Subcutaneous adipose tissue (tissue), 4 donors: ENCODE data around the gene NHERF2. TPM values are rescaled to one million over a fixed set of nuclear protein-coding genes. Genes with fewer than 3 reads are reported as not detected.

Experiments used
- total RNA-seq, 4 donors: library from RNA; depleted of rRNA; stranded (reverse); fragments of >200 nt; gene quantifications; one replicate each; pipeline ENCODE4 v1.1.0, GENCODE V29; 2016
- TF ChIP-seq, protein P1 (sequence below): fragments of 450-650 bp; IDR thresholded peaks from one replicate; pipeline ENCODE4 v1.5.1; 2016; ENCODE audit warnings: low read depth, mild to moderate bottlenecking, control low read depth, antibody characterized with exemption, moderate library complexity

NHERF2 gene
- total RNA-seq, 4 donors from 2014 or later, result 15.1 to 140 (median 48.9) TPM

DNA sequence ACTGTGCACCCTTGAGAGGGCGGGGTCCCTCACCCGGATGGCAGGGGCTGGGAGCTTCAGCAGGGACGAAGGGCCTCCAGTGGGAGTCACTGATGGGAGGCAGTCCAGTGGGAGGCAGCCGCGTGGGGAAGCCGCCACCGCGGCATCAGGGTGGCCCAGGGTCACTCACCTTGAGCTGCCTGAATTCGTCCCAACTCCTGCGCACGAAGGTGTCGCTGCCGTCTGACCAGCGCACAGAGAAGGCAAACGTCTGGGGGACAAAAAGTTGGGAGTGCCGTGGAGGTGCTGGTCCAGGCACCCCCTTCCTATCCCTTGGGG lies 46.0 kb upstream of the NHERF2 start:
- TF ChIP-seq, protein P1, sequence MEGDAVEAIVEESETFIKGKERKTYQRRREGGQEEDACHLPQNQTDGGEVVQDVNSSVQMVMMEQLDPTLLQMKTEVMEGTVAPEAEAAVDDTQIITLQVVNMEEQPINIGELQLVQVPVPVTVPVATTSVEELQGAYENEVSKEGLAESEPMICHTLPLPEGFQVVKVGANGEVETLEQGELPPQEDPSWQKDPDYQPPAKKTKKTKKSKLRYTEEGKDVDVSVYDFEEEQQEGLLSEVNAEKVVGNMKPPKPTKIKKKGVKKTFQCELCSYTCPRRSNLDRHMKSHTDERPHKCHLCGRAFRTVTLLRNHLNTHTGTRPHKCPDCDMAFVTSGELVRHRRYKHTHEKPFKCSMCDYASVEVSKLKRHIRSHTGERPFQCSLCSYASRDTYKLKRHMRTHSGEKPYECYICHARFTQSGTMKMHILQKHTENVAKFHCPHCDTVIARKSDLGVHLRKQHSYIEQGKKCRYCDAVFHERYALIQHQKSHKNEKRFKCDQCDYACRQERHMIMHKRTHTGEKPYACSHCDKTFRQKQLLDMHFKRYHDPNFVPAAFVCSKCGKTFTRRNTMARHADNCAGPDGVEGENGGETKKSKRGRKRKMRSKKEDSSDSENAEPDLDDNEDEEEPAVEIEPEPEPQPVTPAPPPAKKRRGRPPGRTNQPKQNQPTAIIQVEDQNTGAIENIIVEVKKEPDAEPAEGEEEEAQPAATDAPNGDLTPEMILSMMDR, result no peak

DNA sequence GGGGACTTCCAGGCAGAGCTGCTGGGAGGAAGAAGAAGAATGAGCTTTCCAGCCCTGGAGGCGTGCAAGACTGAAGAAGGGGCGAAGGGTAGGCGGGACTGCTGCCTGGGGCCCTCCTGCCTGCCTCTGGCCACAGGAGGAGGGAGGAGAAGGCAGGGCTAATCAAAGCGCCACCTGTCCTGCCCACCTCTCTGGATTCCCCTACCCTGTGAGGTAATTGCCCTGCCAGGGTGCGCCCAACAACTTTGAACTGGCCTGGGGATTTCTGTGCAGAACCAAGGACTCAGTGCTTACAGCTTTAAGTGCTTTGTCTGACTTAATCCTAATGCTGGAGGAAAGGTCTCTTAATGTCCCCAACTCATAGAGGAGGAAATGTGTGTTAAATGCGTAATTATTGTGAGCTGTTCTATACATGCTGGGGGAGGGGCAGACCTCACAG lies 45.3 kb upstream of the NHERF2 start, which contains the start of gene NOXO1:
Gene NOXO1 (minus strand): TSS at position 72 of the 439 bp plus-strand sequence. CDS start 290 bp downstream, outside the sequence.
- TF ChIP-seq, protein P1, result no peak

DNA sequence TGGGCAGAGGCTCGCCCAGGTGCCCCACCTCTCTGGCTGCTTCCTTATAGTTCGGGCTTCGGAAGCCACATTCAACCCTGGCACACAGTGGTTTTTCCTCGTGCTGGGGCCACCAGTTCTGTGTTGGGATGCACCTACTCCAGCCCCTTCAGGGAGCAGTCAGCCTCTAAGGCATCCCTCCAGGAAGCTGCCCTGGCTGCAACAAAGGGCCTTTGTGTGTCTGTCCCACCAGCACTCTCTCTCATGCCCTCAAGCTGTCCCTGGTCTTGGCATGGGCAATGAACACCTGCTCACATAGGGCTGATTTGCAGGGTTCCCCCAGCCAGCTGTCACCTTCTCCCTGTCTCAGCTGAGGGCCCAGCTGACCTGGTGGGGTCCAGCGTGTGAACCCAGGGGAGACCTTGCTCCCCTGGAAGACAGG lies 44.7 kb upstream of the NHERF2 start:
- TF ChIP-seq, protein P1, result no peak

DNA sequence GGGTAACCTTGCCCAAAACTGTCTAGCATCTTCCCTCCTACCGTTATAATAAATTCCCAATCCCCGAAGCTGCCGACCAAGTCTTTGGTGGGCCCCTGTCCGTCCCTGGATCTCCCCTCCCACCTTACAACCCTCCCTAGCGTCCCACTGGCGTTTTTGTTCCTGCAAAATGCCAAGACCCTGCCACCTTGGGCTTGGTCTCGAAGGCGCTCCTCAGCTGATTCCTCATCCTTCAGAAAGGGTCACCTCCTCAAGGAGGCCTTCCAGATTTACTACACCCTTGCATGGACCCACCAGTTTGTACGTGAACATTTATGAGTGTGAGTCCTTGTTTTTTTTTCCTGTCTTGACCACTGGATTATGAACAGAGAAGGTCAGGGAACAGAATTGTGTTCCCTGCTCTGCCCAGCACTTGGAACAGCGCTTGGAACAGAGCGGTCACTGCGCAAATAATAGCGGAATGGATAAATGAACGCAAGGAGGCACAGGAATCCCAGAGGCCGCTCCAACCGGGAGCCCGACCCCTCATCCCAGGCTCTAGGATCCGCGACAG lies 43.6 kb upstream of the NHERF2 start:
- TF ChIP-seq, protein P1, result no peak

DNA sequence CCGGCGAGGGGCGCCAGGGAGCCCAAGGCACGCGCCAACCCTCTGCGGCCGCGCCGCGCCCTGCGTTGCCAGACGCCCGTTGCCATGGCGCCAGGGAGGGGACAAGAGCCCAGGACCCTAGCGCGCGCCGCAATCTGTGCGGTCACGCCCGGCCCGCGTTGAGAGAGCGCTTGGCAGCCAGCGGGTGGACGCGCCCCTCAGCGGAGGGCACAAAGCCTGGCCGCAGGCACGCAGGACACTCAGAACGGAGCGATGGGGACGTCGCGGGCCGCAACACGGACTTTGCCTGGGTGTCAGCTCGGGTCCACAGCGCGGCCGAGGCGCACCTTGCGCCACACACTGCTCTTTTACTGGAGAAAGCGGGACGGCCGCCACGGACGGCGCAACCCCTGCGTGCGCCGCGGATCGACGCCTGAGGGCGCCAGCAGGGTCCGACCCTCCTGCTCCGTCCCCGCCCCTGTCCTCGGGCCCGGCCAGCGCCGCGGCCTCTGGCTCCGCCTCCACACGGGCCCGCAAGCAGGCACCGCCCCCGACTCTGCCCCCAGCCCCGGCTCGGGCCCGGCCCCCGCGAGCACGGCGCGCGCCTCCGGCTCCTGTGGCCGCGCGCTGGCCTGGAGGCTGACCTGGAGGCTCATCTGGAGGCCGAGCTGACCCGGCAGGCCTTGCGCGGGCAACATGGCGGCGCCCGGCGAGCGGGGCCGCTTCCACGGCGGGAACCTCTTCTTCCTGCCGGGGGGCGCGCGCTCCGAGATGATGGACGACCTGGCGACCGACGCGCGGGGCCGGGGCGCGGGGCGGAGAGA lies 43.0 kb upstream of the NHERF2 start, which contains the start of gene GFER:
Gene GFER (plus strand): TSS at position 650 of the 803 bp plus-strand sequence. CDS start 26 bp downstream, at position 676.
- TF ChIP-seq, protein P1, result no peak

DNA sequence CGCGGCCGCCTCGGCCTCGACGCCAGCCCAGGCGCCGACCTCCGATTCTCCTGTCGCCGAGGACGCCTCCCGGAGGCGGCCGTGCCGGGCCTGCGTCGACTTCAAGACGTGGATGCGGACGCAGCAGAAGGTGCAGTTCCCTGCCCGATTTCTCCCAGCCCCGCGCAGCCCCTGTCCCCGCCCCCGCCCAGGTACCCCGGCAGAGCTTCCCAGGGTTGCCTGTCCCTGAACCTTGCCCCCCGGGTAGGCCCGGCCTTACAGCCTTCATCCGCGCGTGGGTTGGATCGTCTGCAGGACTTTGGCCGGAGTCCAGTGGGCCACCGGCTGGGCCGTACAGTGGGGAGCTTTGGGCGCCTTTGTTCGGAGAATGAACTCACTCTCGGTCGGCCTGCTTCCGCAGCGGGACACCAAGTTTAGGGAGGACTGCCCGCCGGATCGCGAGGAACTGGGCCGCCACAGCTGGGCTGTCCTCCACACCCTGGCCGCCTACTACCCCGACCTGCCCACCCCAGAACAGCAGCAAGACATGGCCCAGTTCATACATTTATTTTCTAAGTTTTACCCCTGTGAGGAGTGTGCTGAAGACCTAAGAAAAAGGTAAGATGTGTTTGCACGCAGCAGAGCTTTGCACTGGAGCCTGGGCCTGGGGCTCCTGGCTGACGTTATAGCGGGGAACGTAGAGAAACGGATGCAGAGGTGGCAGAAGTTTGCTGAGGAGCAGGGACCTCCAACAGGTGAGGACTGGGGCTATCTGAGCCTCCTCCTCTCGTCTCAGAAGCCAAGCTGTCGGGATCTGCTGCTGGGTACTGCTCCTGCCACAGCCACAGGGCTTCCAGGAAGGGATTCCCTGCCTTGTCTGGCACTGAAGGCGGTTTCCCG lies 42.1 kb upstream of the NHERF2 start:
- TF ChIP-seq, protein P1, result no peak
